GM18861 (cell line): Measurements from ENCODE around the gene DECR2.
A peak's percentile ranks its signal among the peaks of the same experiment; 100 is the strongest.
"Not testable (repeated sequence)": the region's sequence is repeated elsewhere in the genome, so short reads cannot be mapped to it uniquely, and the experiment has no call there.

Experiments used
- ATAC-seq: cut with Tn5 transposase; IDR thresholded peaks from one replicate; pipeline ENCODE4 v1.9.1; 2021; ENCODE audit not compliant: unreplicated experiment

DECR2 gene

DNA sequence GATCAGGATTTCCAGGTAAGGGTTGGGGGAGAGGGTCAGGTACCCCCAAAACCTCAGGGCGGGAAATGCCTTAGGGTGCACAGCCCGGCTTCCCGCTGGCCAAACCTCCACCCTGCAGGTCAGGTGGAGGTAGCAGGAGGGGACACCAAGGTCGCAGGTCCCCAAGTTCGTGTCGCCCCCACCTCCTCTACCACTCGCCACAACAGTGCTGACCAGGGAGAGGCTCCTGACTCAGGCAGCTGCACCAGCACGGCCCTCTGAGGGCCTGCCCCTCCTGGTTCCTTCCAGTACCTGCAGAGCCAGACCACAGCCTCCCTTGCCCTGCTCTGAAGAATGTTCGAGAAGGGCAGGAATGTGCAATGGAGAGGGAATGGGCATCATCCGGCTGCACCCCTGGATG, 35.2 kb upstream of the DECR2 start:
- ATAC-seq, result no peak

DNA sequence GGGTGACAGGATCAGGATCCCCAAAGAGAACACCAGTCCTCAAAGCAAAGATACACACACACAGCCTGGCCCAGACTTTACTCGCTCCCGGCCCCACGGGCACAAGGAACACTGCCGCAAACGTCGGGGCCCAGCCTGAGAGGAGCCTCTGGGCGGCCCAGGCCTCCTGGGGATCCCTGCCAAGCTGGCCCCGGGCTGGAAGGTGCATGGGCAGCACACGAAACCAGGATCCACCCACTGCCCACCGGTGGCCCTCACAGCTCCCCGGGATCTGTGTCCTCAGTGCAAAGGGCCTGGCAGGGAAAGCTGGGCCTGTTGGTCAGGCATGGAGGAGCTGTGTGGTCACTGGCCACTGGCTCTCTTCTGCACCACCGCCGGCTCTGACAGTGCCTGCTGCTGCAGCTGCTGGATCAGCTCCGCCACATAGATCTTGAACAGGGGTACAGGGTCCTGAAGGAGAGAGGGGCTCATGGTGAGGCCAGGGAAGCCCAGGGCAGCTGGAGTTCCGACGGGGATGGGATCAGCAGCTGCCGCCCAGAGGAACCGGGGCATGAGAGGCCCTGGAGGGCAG, 34.3 kb upstream of the DECR2 start:
- ATAC-seq, result no peak

- ATAC-seq, result no peak
Observed at GRCh38 chr16:368388-369158, 33.1 kb upstream of the DECR2 start.

GRCh38 chr16:369275-369865, 32.3 kb upstream of the DECR2 start:
- no peak for ATAC-seq

DNA sequence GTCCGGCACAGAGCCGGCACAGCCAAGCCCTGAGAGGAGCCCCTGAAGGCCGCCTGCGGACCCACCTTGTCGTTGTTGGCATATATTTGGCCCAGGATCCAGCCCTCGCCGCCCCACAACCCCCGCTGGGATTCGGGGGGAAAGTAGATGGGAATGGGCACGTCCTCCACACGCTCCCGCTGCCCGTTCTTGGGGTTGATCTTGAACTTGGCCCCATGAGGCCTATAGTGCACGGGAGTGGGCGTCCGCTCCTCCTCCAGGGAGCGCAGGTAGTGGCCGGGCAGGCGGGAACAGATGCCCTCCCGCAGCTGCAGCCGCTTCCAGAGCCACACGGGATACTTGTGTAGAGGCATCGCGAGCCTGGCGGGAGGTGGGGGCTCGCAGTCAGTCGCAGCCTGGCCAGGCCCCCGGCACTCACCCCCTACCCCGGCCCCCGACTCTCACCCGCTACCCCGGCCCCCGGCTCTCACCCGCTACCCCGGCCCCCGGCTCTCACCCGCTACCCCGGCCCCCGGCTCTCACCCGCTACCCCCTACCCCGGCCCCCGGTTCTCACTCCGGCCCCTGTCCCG, 31.7 kb upstream of the DECR2 start:
- ATAC-seq, result no peak

- peak; percentile 65 for ATAC-seq
Observed at GRCh38 chr16:370443-370842, 31.2 kb upstream of the DECR2 start, which contains the start of gene MRPL28. MRPL28 (minus strand) TSS chr16:370538; CDS start chr16:370218, 320 bp downstream.

GRCh38 chr16:370979-371514, 30.6 kb upstream of the DECR2 start:
- no peak for ATAC-seq

GRCh38 chr16:371515-372301, 30.0 kb upstream of the DECR2 start:
- no peak for ATAC-seq

GRCh38 chr16:372302-372983, 29.2 kb upstream of the DECR2 start:
- no peak for ATAC-seq

DNA sequence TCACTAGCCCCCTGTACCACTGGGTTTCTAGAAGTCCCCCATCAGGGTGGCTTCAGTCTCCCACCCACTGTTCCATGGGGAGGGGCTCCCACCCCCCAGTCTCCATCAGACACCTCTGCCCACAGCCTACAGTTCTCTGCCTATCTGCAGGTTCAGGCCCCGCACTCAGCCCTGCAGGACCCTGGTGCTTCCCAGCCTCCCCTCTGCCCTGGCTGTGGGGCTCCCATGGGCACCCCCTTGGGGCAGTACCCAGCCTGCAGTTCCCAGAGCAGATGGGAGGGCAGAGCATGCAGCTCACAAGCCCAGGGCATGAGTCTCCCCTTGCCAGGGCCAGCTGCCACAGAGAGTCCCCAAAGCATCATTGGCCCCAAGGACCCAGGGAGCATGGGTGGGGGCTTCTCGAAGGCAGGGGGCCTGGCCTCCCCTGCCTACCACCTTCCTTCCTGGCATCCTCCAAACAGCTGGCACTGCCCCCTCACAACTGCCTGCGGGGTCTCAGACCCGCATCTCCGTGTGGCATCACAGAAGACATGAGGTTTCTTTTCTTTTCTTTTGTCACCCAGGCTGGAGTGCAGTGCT, 28.6 kb upstream of the DECR2 start:
- no peak for ATAC-seq

DNA sequence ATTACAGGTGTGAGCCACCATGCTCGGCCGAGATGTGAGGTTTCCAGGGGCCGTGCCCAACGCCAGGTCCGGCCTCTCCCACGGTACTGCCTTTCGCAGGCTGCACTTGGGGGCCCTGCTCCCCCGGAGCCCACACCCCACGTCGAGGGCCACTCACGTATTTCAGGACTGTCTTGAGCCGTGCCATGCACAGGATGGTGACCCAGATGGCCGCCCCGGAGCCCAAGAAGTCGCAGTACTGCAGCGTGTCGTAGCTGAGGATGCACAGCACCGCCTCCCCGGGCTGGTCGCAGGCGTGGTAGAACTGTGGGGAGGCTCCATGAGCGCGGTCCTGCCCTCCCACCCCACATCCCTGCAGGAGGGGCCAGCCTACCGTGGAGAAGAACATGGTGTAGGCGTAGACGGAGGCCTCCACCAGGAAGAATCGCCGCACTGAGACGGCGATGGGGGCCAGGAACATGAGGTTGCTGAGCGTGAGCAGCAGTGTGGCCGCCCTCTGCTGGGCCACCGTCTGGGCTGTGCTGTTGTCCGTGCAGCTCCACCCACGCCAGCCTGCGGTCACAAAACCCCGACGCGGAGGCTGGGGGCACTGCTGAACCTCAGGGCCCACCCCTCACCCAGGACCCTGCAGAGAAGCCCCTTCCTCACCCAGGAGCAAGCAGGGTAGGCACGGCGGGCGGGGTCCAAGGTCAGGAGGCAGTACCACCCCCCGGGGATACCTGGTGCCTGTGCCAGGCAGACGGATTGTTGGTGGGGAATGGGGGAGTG, 27.7 kb upstream of the DECR2 start:
- no peak for ATAC-seq

DNA sequence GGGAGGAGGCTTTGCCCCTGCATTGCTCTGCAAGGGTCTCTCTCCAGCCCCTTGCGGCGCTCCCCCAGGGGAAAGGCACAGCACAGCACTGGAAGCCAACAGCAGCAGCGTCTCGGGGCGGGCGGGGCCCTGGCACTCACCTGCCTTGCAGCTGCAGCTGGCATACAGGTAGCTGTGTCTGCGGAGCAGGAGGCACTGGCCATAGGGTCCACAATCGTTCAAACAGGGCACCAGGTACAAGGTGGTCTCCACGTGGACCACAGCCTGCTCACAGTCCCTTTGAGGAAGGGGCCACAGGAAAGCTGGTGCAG, 27.1 kb upstream of the DECR2 start:
- ATAC-seq, result no peak

GRCh38 chr16:375212-375611, 26.5 kb upstream of the DECR2 start:
- no peak for ATAC-seq

DNA sequence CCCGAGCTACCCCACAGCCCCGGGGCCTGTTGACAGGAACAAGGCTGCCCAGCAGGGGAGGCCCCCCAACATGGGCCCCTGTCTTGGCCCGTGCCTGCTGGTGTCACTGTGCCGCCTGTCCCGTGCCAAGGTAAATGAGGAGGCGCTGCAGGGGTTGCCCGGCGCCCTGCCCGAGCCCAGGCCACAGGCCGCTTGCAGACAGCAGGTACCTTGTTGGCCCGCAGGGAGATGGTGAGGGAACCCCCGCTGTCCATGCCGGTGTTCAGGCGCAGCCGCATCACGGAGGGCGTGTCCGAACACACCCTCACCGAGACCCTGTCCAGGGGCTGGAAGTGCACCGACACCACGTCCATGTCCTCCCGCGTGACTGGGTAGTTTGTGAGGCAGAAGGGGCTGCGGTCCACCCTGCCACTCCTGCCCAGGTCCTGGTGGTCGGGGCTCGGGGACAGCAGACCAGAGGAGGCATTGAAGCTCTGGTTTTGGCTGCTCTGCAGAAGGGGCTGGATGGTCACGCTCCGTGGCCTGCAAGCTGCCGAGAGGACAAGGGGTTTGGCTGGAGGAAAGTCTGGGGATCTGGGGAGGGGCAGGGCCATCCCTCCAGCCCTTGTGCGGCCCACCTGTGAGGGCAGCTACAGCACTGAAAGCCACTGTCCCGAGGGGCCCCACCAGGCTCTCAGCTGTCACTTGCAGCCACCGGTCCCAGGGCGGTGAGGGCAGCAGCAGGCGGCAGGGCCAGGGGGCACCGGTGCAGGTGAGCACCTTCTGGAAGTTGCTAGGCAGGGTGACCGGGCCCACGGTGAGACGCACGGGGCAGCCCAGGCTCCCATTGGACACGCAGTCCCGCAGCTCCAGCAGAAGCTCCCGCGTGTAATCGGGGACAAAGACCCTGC, 25.5 kb upstream of the DECR2 start:
- no peak for ATAC-seq

DNA sequence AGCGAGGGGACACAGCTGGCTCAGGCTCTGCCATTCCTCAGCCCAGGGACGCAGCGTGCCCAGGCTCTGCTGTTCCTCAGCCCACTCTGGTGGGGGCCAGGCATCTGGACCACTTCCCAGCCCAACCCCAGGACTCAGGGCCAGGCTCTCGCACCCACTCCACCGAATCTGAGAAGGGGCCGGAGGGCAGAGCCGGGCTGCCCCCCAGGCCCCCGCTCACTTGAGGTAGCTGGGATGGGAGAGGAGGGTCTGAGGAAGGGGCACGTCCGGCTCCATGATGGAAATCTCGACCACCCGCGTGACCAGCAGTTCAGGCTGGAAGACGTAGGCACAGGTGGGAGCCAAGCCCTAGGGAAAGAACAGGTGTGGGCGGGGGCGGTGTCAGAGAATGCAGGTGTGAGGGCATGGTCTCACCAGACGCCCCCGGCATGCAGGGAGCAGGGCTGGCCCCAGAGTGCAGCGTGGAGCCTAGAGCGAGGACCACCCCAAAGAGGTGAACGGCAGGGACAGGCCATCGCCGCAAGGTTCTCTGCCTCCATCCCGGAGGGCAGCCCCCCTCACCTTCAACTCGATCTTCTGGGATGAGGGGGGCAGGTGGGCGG, 24.8 kb upstream of the DECR2 start:
- no peak for ATAC-seq

GRCh38 chr16:377419-377951, 24.2 kb upstream of the DECR2 start:
- no peak for ATAC-seq

GRCh38 chr16:378113-378820, 23.4 kb upstream of the DECR2 start:
- ATAC-seq, result not testable (repeated sequence)
